VCaP (cell line): ENCODE measurements around the gene OR51F1.
"Not testable (repeated sequence)": the region's sequence is repeated elsewhere in the genome, so short reads cannot be mapped to it uniquely, and the experiment has no call there.

Experiments used
- H3K27ac ChIP-seq: fragments of 450-650 bp; 2 replicates; pipeline ENCODE4 v1.5.1; 2017
- CTCF ChIP-seq: fragments of 450-650 bp; conservative IDR thresholded peaks from 2 replicates; pipeline ENCODE4 v1.5.1; 2017; ENCODE audit warnings: mild to moderate bottlenecking, moderate library complexity

OR51F1 gene

GRCh38 chr11:4769838-4770237, at the start of gene OR51F1:
Gene OR51F1, minus strand, starts transcription at chr11:4769938. Its CDS starts 0 bp downstream, at chr11:4769938.
- no peak for TF ChIP-seq CTCF
- H3K27ac ChIP-seq: no peak within 1 kb of the TSS

DNA sequence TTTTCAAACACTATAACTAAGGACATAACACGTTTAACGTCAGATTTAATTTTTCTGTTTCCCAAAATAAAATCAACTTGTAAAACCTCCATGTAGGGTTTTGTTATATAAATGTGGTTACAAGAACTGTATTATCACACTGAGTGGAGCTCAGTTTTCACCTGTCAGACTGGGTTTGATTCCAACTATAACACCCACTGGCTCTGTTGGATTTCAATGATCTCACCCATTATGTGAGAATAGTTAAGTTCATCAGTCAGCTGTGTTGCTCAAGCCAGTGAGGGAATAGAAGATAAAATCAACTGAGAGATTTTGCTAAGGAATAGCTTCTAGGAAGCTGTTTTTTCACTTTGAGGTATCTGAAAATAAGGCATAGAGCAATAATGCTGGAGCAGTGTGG, 39.5 kb upstream of the OR51F1 start:
- TF ChIP-seq CTCF: no peak
- no peak overlapping the region for H3K27ac ChIP-seq

GRCh38 chr11:4808476-4808875, 38.7 kb upstream of the OR51F1 start:
- TF ChIP-seq CTCF: no peak
- no peak overlapping the region for H3K27ac ChIP-seq

DNA sequence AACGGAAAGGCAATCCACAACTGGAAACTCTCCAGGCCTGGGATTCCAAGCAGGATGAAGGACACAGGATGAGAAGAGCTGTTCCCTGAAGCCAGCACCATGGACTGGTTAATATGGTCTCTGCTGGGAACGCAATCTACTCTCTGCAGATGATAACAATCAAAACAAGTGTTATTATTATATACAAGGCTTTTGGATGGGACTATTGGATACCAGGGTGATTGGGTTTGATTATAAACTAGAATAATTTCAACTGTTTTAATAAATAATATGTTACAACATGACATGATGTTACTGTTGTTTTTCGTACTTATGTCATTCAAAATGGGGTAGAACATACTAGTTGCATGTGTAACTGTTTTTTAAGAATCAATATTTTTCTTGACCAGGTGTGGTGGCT, 34.5 kb upstream of the OR51F1 start, which contains the start of gene OR52R1:
OR52R1 (minus strand) TSS at position 101 of the 400 bp plus-strand sequence; CDS start at position 101, 0 bp downstream.
- H3K27ac ChIP-seq: no peak within 1 kb of the TSS
- no peak for TF ChIP-seq CTCF

- not testable (repeated sequence) for H3K27ac ChIP-seq
Measured at GRCh38 chr11:4801316-4801715, 31.6 kb upstream of the OR51F1 start.

DNA sequence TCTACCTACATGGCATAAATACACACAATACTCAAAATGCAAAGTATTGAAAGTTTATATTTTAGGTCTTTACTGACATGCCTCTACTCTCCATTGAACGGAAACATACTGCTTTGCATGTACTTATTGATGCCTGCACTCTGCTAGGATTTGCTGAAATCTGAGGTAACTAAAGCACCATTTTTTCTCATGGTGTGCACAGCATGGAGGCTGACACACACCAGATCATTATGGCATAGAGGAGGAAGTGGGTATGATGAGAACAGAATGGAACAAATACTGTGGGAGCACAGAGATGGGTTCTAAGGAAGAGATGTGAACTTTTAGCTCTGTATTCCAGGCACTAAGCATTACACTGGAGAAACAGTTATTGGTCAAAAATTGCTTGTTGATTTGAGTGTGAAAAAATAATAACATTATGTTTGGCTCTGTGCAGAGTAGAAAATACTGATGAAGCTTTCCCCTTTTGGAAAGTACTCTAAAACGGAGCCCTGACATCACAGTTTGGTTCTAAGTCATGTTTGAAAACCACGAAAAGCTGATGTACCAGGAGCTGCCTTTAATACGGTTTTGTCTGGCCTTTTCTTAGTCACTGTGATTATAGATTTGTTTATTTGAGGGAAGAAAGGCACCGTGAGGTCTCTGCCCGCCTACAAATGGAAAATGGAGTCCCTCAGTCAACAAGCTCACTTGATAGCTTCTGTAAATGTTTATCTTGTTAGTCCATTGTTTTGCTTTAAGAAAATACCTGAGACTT, 28.9 kb upstream of the OR51F1 start:
- no peak overlapping the region for H3K27ac ChIP-seq
- no peak for TF ChIP-seq CTCF

GRCh38 chr11:4797206-4797605, 27.5 kb upstream of the OR51F1 start:
- H3K27ac ChIP-seq: no peak overlapping the region
- no peak for TF ChIP-seq CTCF

DNA sequence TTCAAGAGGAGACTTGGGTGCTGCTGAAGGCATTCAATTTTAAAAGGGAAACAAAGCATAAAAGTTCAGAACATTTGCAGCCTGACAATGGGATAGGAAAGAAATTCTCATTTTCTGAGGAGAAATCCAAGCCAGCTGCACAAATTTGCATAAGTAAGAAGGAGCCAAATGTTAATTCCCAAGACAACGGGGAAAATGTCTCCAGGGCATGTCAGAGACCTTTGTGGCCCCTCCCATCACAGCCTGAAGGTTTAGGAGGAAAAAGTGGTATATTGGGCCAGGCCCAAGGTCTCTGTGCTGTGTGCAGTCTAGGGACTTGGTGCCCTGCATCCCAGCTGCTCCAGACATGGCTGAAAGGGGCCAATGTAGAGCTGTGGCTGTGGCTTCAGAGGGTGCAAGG, 12.7 kb upstream of the OR51F1 start:
- TF ChIP-seq CTCF: no peak
- no peak overlapping the region for H3K27ac ChIP-seq
